Stimulated activated CD4-positive, alpha-beta T cell treated with anti-CD3 and anti-CD28 coated beads, Interleukin-1b, Interleukin-23, amount 100 ng/mL, for 24 hours (primary cell): ENCODE measurements around the gene SMURF2.
A peak's percentile ranks its signal among the peaks of the same experiment; 100 is the strongest.

Source experiments
- DNase-seq, 4 experiments: peaks; one replicate each; pipeline ENCODE4 v3.0.0-alpha.2; 2020; ENCODE audit warnings: low read depth in 4 of 4, low spot score in 1 of 4

Gene SMURF2

GRCh38 chr17:64540118-64540776 lies 121.9 kb downstream of the SMURF2 start:
- DNase-seq = no peak

- no peak for DNase-seq
These were observed 123.5 kb downstream of the SMURF2 start for GRCh38 chr17:64538508-64539130.

GRCh38 chr17:64537488-64537887 lies 124.6 kb downstream of the SMURF2 start:
- DNase-seq = no peak

GRCh38 chr17:64536913-64537312 lies 125.2 kb downstream of the SMURF2 start:
- DNase-seq = no peak

GRCh38 chr17:64535357-64535756 lies 126.8 kb downstream of the SMURF2 start:
- no peak for DNase-seq

GRCh38 chr17:64534187-64534586 lies 127.9 kb downstream of the SMURF2 start:
- no peak for DNase-seq

GRCh38 chr17:64533784-64534183 lies 128.3 kb downstream of the SMURF2 start:
- no peak for DNase-seq

GRCh38 chr17:64532409-64532808 lies 129.7 kb downstream of the SMURF2 start:
- no peak for DNase-seq

GRCh38 chr17:64531955-64532371 lies 130.1 kb downstream of the SMURF2 start:
- DNase-seq = no peak

GRCh38 chr17:64529221-64529620 lies 132.9 kb downstream of the SMURF2 start:
- no peak for DNase-seq

- no peak for DNase-seq
These were observed 134.2 kb downstream of the SMURF2 start for GRCh38 chr17:64527914-64528313.

- no peak for DNase-seq
These were observed 141.7 kb downstream of the SMURF2 start for GRCh38 chr17:64520359-64520758.

GRCh38 chr17:64519601-64520000 lies 142.5 kb downstream of the SMURF2 start:
- DNase-seq = no peak

GRCh38 chr17:64515829-64516228 lies 146.3 kb downstream of the SMURF2 start:
- DNase-seq = no peak

GRCh38 chr17:64515419-64515818 lies 146.7 kb downstream of the SMURF2 start:
- DNase-seq = no peak

- DNase-seq = no peak
These were observed 152.9 kb downstream of the SMURF2 start for GRCh38 chr17:64509179-64509578.

- DNase-seq = no peak
These were observed 153.4 kb downstream of the SMURF2 start for GRCh38 chr17:64508683-64509082.

GRCh38 chr17:64507413-64507782 lies 154.7 kb downstream of the SMURF2 start:
- peak in 1 of 4 experiments; percentile 18 for DNase-seq

- peak; percentile 85 to 93 (median 92) for DNase-seq
These were observed 155.3 kb downstream of the SMURF2 start, which contains the start of gene CEP95 for GRCh38 chr17:64506576-64507412. CEP95 (plus strand) TSS chr17:64506977; CDS start chr17:64507098, 121 bp downstream.

GRCh38 chr17:64506201-64506575 lies 155.9 kb downstream of the SMURF2 start, which contains the start of gene DDX5:
DDX5 (minus strand) TSS chr17:64506289; CDS start chr17:64506119, 170 bp downstream.
- DNase-seq = peak; percentile 95 to 97 (median 96)

GRCh38 chr17:64505340-64506200 lies 156.5 kb downstream of the SMURF2 start:
- DNase-seq = peak; percentile 56 to 78 (median 64)
